ENCODE data around the gene TNNI2.

TNNI2 gene

DNA sequence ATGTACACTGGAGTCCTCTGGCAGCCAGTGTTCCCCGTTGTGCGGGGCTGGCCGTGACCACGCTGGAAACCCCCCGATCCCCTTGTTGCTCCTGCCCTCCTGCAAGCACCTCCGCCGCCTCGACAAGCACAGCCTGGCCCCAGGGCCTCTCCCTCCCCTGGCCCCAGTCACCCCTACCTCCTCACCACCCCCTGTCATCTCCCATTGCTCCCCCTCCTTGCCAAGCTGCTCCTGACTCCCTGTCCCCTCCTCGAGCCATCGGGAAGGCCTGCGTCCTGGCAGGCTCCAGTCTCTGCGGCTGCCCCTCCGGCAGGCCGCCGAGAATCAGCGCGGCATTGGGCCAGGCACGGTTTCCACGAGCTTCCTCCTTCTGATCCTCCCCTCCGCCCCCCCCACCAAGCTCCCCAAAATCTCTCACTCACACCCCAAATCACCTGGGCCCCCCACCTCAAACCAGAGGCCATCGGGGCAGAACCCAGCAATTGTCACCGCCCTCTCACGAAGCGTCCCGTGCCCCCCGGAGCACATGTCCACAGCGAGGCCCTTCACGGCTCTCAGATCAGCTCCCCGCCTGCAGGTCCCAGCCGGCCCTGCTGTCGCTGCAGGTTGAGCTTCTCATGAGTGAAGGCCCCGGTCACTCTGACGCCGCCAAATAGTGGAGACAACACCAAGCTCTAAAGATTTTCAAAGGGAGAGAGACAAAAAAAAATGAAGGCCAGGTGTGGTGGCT, 8.4 kb downstream of the TNNI2 start:
- DNase-seq = no peak

DNA sequence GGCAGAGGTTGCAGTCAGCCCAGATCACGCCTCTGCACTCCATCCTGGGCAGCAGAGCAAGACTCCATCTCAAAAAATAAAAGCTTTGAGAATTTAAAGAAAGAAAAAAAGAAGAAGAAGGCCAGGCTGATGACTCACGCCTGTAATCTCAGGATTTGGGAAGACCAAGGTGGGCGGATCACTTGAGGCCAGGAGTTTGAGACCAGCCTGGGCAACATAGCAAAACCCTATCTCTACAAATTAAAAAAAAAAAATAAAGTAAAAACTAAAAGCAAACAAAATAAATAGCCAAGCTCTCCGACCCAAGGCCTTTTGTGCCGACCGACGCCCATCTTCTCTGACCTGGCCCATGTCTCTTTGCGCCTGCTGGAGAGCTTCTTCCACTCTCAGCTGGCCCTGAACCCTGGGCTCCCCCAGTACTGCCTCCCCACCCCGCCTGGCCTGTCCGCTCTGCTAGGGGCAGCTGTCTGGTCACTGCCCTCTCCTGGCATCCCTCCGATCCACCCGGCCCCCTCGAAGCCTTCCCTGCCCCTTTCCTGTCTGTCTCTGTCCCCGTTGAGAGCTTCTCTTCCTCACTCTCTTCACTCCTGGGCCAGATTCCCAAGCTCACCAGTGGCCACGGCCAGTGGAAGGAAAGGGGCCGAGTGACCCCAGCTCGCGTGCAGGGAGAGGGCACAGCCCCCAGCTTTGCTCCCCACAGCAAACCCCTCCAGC, 9.3 kb downstream of the TNNI2 start:
- DNase-seq = no peak

DNA sequence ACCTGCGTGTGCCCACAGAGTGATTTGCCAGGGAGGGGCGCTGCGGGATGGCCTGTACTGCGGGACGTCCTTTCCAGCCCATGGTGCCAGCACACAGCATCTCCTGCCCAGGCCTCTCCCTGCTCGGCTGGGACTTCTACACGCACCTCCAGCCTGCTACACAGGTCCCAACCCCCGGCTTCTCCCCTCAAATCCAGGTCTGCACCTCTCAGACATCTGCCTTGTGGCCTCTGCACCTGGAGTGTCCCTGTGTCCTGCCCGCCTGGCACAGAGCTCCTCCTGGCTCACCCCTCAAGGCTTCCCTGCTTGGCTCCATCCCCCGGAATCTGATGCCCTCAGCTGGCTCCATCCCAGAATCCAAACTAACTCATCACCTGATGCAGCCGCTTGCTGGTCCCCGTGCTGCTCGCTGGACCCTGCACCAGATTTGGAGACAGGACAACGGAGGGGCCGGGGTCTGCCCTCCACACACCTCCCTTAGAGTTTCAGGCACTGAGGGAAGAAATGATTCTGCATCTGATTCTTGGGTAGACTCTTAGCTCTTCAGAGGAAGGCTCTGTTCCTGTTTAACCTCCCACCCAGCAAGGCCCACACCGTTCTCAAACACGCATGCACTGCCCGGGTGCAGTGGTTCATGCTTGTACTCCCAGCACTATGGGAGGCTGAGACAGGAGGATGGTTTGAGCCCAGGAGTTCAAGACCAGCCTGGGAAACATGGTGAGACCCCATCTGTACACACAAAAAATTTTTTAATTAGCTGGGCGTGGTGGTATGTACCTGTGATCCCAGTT, 10.1 kb downstream of the TNNI2 start:
- no peak for DNase-seq

GRCh38 chr11:1851468-1852180, 12.8 kb downstream of the TNNI2 start:
- DNase-seq = no peak

DNA sequence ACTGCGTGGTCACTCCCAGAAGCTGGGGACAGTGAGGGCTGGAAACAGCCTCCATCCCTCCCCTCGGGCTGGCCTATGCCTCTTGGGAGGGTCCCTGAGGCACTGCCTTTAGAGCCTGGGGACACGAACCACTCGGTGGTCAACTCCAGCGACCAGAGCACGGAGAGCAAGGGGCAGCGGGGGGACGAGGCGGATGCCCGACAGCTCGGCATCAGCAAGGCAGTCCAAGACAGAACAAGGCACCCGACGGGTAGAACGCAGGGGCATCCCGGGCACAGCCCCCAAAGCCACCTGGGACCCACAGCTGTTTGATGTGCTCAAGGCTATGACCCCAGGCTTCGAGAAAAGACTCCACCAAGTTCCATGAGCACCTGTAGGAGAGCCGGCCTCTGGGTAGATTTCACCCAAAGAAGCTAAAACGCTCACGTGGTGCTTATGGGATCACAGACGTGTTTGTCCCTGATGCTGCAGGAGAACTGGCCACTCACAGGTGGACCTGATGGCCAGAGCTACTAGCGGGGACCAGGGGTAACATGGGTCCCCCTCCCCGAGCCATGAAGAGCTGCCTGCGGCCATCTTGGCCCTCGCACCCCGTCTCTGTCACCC, 13.6 kb downstream of the TNNI2 start:
- no peak for DNase-seq

GRCh38 chr11:1852877-1853276, 14.1 kb downstream of the TNNI2 start, which contains the start of gene LSP1:
Gene LSP1 (plus strand): TSS chr11:1853084. CDS start chr11:1853145, 61 bp downstream.
- peak in 3 of 4 experiments; percentile 29 to 68 (median 59) for DNase-seq

DNA sequence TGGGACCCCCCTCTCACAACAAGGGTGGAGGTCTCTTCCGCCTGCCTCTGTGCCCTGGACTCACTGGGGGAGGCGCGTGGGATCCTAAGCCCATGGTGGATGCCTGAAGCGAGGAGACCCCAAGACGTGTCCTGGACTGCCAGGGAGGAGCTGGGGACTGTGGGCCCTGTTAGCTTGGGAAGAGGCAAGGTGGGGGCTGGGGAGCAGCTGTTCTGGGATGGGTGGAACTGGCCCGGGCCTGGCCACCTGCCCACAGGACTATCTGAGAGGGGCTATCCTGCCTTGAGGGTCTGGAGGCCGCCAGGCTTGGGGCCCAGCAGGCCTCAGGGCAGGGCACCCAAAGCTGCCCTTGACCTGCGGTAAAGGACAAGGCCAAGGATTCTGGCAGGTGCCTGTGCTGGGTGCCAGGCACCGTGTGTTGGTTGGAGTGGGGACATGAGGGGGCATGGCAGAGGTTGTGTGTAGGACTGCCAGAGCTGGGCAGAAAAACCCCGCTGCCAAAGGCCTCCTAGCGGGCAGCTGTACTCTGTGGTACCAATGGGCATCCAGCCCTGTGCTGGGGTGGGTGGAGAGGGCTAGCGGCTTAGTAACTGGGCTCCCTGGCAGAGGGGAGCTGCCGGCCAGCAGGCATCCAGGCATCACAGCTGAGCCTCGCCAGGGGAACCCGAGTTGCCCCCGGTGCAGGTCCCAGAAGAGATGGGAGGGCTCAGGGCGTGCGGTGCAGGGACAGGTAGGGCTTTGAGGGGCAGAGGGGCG, 14.8 kb downstream of the TNNI2 start:
- no peak for DNase-seq

- no peak for DNase-seq
These were observed 15.6 kb downstream of the TNNI2 start for GRCh38 chr11:1854132-1854948.

- DNase-seq = no peak
These were observed 16.4 kb downstream of the TNNI2 start for GRCh38 chr11:1854949-1855885.

GRCh38 chr11:1855886-1856265, 17.1 kb downstream of the TNNI2 start:
- DNase-seq = no peak

DNA sequence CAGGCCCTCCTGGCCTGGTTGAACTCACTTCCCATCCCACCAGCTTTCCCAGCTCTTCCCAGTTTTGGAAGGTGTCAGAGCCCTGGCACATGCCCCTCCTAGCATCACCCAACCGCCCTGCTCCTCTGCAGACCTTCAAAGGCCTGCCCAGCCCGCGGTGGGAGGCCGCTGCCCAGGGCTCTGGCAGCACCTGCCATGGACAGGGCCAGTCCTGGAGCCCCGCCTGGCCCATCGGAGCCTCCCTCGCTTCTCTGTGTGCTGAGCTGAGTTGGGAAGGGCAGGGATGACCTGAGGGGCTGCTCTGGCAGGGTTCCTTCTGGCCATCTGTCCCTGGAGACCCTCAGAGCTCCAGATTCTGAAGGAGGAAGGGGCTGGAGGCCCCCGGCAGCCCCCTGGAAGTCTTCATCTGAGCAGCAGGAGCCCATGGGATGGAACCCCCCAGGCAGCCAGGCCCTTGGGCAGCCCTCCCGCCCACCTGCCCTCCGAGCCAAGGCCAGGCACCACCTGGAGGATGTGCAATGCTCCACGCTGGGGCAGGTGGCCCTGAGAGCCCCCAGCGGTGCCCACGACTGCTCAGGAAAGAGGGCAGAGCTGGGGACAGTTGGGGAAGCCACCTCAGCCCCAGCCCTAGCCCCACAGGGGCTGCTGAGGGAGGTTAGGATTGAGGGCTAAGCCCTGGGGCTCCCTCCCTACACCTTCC, 17.7 kb downstream of the TNNI2 start:
- DNase-seq = no peak

- DNase-seq = no peak
These were observed 18.3 kb downstream of the TNNI2 start for GRCh38 chr11:1857064-1857463.

DNA sequence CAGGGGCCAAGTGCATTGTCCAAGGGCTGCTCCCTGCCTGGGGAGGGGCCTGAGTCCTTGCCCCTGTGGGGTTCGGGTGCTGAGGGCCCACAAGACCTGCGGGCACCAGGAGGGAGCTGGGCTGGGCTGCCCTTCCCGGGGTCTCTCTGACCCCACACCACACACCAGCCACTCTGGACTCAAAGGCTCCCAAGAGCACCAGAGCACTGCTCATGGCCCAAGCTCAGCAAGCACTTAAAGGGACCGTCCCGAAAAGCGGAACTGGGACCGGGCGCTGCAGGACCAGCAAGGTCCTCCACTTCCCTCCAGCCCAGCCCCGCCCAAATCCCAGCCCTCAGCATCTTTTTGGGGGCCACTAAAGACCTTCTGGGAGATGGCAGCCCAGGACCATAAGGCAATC, 19.4 kb downstream of the TNNI2 start:
- no peak for DNase-seq

DNA sequence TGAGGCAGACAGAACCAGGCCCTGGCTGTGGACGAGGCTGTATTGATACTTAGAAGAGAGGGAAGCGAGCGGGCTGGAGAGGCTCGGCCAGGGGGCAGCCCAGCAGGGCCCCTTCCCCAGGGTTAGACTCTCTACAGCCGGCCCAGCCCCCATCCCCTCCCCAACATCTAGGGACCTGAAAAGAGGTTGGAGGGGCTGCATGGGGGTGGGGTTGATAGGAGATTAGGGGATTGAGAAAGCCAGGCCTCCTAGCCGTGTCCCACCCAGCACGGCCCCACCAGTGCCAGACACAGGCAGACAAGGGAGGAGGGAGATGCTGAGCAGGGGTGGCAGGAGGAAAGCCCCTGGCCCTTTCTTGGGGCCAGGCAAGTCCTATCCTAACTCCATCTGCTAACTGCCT, 19.8 kb downstream of the TNNI2 start:
- no peak for DNase-seq

DNA sequence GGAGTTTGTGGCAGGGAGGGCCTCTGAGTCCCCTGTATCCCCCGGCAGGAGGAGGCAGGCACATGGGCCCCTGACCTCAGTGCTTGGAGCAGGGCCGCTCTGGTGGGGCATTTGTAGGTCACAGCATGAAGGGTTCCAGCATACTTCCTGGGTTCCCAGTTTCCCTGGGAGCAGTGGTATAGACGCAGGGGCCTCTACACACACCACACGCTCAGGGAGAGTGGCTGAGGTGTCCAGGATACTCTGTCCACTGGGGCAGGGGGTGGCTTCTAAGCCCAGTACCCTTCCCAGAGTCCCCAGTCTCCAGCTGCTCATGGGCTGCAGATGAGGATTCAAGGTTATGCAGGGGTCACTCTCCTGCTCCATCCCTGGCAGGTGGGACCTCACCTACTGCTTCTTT, 20.2 kb downstream of the TNNI2 start:
- no peak for DNase-seq

DNA sequence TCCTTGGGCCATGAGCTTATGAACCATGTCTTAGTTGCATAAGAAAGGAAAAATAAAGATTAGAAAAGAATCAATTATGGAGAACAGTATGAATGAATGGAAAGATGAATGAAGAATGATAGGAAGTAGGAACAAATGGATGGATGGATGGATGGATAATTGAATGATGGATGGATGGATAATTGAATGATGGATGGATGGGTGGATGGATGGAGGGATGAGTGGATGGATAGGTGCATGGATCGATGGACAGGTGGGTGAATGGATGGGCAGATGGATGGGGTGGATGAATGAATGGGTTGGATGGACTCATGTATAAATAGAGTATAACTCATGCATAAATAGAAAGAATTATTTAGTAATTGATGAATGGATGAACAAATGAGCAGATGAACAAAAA, 21.3 kb downstream of the TNNI2 start:
- DNase-seq = no peak

DNA sequence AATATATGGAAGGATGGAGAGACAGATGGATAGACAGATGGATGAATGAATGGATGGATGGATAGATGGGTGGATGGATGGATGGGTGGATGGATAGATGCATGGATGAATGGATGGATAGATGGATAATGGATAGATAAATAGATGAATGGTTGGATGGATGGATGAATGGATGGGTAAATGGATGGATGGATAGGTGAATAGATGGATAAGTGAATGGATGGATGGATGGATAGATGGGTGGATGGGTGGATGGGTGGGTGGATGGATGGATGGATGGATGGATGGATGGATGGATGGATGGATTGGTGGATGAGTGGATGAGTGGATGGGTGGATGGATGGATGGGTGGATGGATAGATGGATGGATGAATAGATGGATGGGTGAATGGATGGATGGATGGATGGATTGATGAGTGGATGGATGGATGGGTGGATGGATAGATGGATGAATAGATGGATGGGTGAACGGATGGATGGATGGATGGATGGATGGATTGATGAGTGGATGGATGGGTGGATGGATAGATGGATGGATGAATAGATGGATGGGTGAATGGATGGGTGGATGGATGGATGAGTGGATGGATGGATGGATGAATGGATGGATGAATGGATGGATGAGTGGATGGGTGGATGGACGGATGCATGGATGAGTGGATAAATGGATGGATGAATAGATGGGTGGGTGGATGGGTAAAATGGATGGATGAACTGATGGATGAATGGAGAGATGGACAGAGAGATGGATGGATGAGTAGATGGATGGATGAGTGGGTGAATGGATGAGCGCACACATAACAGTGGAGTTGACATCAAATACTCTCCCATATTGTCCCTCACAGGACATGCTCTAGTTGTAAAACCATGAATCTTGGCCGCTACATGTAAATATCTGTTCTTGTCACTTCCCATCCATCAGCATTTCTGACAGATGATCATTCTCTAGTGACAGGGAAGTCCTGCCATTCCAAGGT, 22.9 kb downstream of the TNNI2 start:
- DNase-seq = no peak

Measured in activated naive CD4-positive, alpha-beta T cell (primary cell).